Calu3 (cell line): ENCODE measurements around the gene PTPRZ1. TPM values are rescaled to one million over a fixed set of nuclear protein-coding genes. Genes with fewer than 3 reads are reported as not detected.

Experiments
- Bru-seq: library from RNA; stranded (reverse); fragments of 400-500 nt; gene quantifications from one replicate; lab custom pipeline; 2021; lab: Mats Ljungman, UMichigan
- BruChase-seq, 2 experiments: library from RNA; stranded (reverse); fragments of 400-500 nt; gene quantifications; one replicate each; lab custom pipeline; 2021; lab: Mats Ljungman, UMichigan
- BruUV-seq: library from RNA; stranded (reverse); fragments of 400-500 nt; replicated peaks from 2 replicates; lab custom pipeline; 2021; lab: Mats Ljungman, UMichigan
- CTCF ChIA-PET: fragments of 300-600 bp; sonication (Branson Sonifier 250); formaldehyde crosslinking; loops from one replicate; lab custom pipeline; 2022; ENCODE audit warnings: antibody characterized with exemption; lab: Charles Lee
- DNase-seq: peaks from one replicate; pipeline ENCODE4 v3.0.0; 2022
- H3K27ac Mint-ChIP-seq: one replicate; pipeline ENCODE4 v1.8.0; 2022; ENCODE audit warnings: mixed read lengths; ENCODE audit not compliant: unreplicated experiment
- H3K27me3 Mint-ChIP-seq: one replicate; pipeline ENCODE4 v1.8.0; 2022; ENCODE audit warnings: mixed read lengths; ENCODE audit not compliant: unreplicated experiment
- H3K36me3 Mint-ChIP-seq: one replicate; pipeline ENCODE4 v1.8.0; 2022; ENCODE audit warnings: mild to moderate bottlenecking, moderate library complexity, mixed read lengths; ENCODE audit not compliant: insufficient read depth, unreplicated experiment
- H3K4me1 Mint-ChIP-seq: one replicate; pipeline ENCODE4 v1.8.0; 2022; ENCODE audit warnings: mild to moderate bottlenecking, low read depth, mixed read lengths; ENCODE audit not compliant: unreplicated experiment
- H3K4me3 Mint-ChIP-seq: one replicate; pipeline ENCODE4 v1.8.0; 2022; ENCODE audit warnings: mild to moderate bottlenecking, low read depth, moderate library complexity, mixed read lengths; ENCODE audit not compliant: unreplicated experiment
- H3K9me3 Mint-ChIP-seq: one replicate; pipeline ENCODE4 v1.8.0; 2022; ENCODE audit warnings: low read depth, mixed read lengths; ENCODE audit not compliant: unreplicated experiment
- intact Hi-C: fragments of 100-400 bp; cut with micrococcal nuclease; formaldehyde crosslinking; loops from one replicate; pipeline ENCODE4 v1.10.0; 2022; ENCODE audit not compliant: unreplicated experiment
- long read RNA-seq: library from polyadenylated mRNA; stranded (forward); transcript quantifications from one replicate; pipeline ENCODE4 v2.0.0, GENCODE V29; 2022
- total RNA-seq: library from RNA; stranded (reverse); gene quantifications from 2 replicates; pipeline ENCODE4 v1.2.3, GENCODE V29; 2022
- TF ChIP-seq, protein P1 (sequence below): fragments of 200-600 bp; IDR thresholded peaks from one replicate; pipeline ENCODE4 v1.8.0; 2022; ENCODE audit warnings: antibody characterized with exemption; ENCODE audit not compliant: unreplicated experiment

PTPRZ1 gene
- total RNA-seq (4.9 and 5.8 TPM in 2 replicates), Bru-seq, nascent RNA (percentile 39 among the genes with signal in this experiment), BruChase-seq, experiment 1, labeled RNA remaining after a 6-hour chase (percentile 30 among the genes with signal in this experiment), BruChase-seq, experiment 2, labeled RNA remaining after a 2-hour chase (percentile 29 among the genes with signal in this experiment)
- long read RNA-seq, partial matches to known transcripts: 3 of 3 reads
- long read RNA-seq, other reads (novel, unspliced or antisense): 0 of 3 reads

DNA sequence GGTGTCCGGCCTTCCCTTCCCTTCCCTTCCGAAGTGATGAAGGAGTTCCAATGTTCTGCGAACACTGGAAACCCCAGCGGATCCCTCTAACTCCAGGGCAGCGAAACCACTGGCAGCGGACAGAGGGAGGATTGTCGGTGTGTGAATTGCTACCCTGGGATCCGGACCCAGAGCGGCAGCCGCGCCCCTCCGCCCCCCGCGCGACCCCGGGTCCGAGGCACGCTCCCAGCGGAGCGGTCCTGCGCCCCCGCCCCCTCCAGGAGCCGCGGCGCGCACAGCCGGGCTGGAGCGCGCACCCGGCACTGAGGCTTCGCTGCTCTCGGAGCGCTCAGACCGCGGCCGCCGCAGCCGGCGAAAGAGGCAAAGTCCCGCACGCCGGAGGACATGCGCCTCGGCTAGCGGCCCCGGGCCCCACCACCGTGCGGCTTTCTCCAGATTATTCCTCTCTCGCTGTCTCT lies at the start of gene PTPRZ1:
Gene PTPRZ1, plus strand, starts transcription at position 331 of the 458 bp plus-strand sequence. CDS start 339 bp downstream, outside the sequence.
- peak; percentile 49 for DNase-seq
- intact Hi-C loops: loop anchor here (10.0 kb wide), 2 partner anchors 128 to 268 kb away; no protein-coding TSS in a partner anchor

DNA sequence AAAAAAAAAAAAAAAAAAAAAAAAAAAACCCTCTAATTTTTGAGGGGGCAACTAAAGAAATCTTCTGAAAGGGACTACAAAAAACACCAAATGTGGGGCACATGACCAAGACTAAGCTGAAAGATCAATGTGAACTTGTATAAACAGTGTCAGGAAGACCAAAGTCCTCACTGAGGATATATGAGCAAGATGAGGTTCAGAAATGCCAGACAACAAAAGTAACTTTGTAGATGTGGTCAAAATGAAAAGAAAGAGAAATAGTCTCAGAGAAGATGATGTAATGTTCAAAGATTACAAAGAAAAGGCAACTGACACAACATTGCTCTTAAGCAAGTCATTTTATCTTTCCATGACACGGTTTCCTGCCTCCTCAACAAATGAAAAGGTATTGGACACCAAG lies 48.7 kb upstream of the PTPRZ1 start:
- no peaks in the 10 kb centered on the region for H3K27me3 Mint-ChIP-seq
- H3K36me3 Mint-ChIP-seq: no peaks in the 10 kb centered on the region
- H3K27ac Mint-ChIP-seq: no peak overlapping the region
- no peaks in the 10 kb centered on the region for H3K4me1 Mint-ChIP-seq
- peaks cover 2% of the 10 kb centered on the region for H3K9me3 Mint-ChIP-seq
- BruUV-seq: no TSS peak
- TF ChIP-seq, protein P1, sequence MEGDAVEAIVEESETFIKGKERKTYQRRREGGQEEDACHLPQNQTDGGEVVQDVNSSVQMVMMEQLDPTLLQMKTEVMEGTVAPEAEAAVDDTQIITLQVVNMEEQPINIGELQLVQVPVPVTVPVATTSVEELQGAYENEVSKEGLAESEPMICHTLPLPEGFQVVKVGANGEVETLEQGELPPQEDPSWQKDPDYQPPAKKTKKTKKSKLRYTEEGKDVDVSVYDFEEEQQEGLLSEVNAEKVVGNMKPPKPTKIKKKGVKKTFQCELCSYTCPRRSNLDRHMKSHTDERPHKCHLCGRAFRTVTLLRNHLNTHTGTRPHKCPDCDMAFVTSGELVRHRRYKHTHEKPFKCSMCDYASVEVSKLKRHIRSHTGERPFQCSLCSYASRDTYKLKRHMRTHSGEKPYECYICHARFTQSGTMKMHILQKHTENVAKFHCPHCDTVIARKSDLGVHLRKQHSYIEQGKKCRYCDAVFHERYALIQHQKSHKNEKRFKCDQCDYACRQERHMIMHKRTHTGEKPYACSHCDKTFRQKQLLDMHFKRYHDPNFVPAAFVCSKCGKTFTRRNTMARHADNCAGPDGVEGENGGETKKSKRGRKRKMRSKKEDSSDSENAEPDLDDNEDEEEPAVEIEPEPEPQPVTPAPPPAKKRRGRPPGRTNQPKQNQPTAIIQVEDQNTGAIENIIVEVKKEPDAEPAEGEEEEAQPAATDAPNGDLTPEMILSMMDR: no peak
- CTCF ChIA-PET: interaction anchor here (0.9 kb wide), 1 partner anchor 10 kb away, joined by 4 read pairs; no protein-coding TSS in a partner anchor
- intact Hi-C loops: no loop called here
- H3K4me3 Mint-ChIP-seq: no peak overlapping the region
- DNase-seq: no peak

More for the DNA sequence above, at the start of gene PTPRZ1:
- CTCF ChIA-PET: interaction anchor here (1.2 kb wide), 1 partner anchor 267 kb away, joined by 4 read pairs; no protein-coding TSS in a partner anchor
- TF ChIP-seq, protein P1: no peak
- H3K9me3 Mint-ChIP-seq: no peaks in the 10 kb centered on the region
- H3K27ac Mint-ChIP-seq: peak within 1 kb of the TSS; percentile 9
- peaks cover 16% of the 10 kb centered on the region for H3K36me3 Mint-ChIP-seq
- H3K4me3 Mint-ChIP-seq: peak within 1 kb of the TSS; percentile 82
- BruUV-seq: no TSS peak
- no peaks in the 10 kb centered on the region for H3K4me1 Mint-ChIP-seq
- peaks cover 14% of the 10 kb centered on the region for H3K27me3 Mint-ChIP-seq

DNA sequence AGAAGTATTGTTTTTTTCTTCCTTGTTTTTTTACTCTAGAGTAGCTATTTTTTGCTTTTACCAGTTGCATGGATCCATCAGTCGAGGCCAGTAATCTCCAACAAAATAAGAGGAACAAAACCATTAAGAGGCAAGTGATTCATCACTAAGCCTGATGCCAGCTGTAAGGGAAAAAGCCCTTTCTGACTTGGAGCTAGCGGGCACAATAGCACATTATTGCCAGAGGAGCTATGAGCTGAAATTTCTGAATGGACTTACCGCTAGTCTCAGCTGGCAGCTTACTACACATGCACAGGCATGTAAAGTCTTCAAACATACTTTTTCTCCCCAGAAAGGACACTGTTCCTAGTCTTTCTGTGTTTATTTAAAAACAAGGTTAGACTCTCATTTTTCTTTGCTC lies 41.6 kb upstream of the PTPRZ1 start:
- CTCF ChIA-PET: no interaction called here
- H3K4me1 Mint-ChIP-seq: no peaks in the 10 kb centered on the region

DNA sequence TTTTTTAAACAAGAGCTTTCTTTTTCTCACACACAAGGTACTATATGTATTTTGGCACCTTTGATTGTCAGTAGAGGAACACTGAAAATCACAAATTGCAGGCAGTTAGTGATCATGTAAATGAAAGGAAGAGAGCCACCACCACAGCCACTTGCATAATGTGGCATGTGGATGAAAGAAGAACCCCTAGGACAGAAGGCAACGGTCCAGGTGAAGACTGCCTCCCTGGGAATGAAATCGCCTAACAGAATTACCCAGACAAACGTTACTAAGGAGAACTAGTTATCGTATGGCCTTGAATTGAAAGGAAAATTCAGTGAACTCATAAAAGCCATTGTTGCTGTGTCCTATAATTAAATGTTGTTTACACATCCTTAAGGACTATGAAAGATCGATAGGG lies 41.2 kb upstream of the PTPRZ1 start:
- Mint-ChIP-seq H3K36me3 (no peaks in the 10 kb centered on the region), H3K9me3 (no peaks in the 10 kb centered on the region), H3K4me1 (no peaks in the 10 kb centered on the region), H3K27ac (no peak overlapping the region), H3K27me3 (no peaks in the 10 kb centered on the region), H3K4me3 (no peak overlapping the region)
- CTCF ChIA-PET: no interaction called here
- TF ChIP-seq, protein P1: no peak
- BruUV-seq: no TSS peak
- intact Hi-C loops: no loop called here
- DNase-seq: no peak

More for the DNA sequence above, 41.6 kb upstream of the PTPRZ1 start:
- intact Hi-C loops: no loop called here
- TF ChIP-seq, protein P1: no peak
- DNase-seq: no peak
- no peaks in the 10 kb centered on the region for H3K27me3 Mint-ChIP-seq
- no peaks in the 10 kb centered on the region for H3K9me3 Mint-ChIP-seq
- H3K36me3 Mint-ChIP-seq: no peaks in the 10 kb centered on the region
- BruUV-seq: no TSS peak
- no peak overlapping the region for H3K4me3 Mint-ChIP-seq
- H3K27ac Mint-ChIP-seq: no peak overlapping the region
